A673 (cell line): ENCODE measurements around the gene ARHGAP45.

Experiments
- CTCF ChIP-seq: fragments of 300-800, 200-600 bp; sonication (generic); conservative IDR thresholded peaks from 2 replicates; pipeline ENCODE4 v1.5.1; 2017; ENCODE audit warnings: low read depth, mild to moderate bottlenecking, antibody characterized with exemption, low read length, moderate library complexity, mixed read lengths
- EZH2 ChIP-seq: fragments of 200-600 bp; sonication (generic); IDR thresholded peaks from 2 replicates; pipeline ENCODE4 v1.6.1; 2017; ENCODE audit warnings: borderline replicate concordance, low read depth, mild to moderate bottlenecking, mixed read lengths, antibody characterized with exemption, low read length; ENCODE audit not compliant: poor library complexity, severe bottlenecking

GRCh38 chr19:1049106-1049505, 17.9 kb upstream of the ARHGAP45 start:
- TF ChIP-seq CTCF (no peak), EZH2 (no peak)
